ENCODE results near the gene MOCS3. TPM values are rescaled to one million over a fixed set of nuclear protein-coding genes. Genes with fewer than 3 reads are reported as not detected.

Gene MOCS3
- total RNA-seq, 1 experiment from 2014 or later, result 13.4 TPM

DNA sequence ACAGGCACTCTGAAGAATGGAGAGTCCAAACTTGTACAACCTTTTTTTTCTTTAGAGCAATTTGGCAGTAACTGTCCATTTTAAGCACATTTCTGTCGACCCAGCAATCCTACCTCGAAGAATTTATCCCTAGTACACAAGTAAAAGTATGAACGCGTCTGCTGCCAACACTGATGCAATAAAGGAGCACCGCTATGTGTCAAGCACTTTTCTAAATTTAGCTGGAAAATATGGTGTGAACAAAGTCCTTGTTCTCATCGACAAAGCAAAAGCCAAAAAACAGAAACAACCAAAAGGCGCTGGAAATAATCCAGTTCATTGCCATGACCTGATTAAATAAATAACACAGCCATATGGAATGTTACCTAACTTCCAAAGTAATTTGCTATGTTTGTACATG, 1.3 kb upstream of the MOCS3 start:
- no peaks in the 10 kb centered on the region for H3K9me3 ChIP-seq (ENCODE audit: low read length)
- peaks cover 38% of the 10 kb centered on the region for H3K36me3 ChIP-seq (ENCODE audit: low read depth, low read length)
- ChIA-PET CTCF (interaction anchor here (0.9 to 1.8 kb wide), 3 partner anchors 24 to 163 kb away, joined by 4 to 8 read pairs (median 7); partner anchors contain the start of genes ADNP and BCAS4), POLR2A (ENCODE audit: unreplicated experiment) (interaction anchor here (1.0 kb wide), 1 partner anchor 163 kb away, joined by 3 read pairs; the partner anchor contains the start of gene BCAS4)
- TF ChIP-seq EZH2 (IDR thresholded peaks at IDR 0.05; ENCODE audit: low read length, unreplicated experiment) (no peak), EZH2phosphoT487 (IDR thresholded peaks at IDR 0.05; ENCODE audit: borderline replicate concordance, low read length) (no peak)
- TF ChIP-seq, protein P1, sequence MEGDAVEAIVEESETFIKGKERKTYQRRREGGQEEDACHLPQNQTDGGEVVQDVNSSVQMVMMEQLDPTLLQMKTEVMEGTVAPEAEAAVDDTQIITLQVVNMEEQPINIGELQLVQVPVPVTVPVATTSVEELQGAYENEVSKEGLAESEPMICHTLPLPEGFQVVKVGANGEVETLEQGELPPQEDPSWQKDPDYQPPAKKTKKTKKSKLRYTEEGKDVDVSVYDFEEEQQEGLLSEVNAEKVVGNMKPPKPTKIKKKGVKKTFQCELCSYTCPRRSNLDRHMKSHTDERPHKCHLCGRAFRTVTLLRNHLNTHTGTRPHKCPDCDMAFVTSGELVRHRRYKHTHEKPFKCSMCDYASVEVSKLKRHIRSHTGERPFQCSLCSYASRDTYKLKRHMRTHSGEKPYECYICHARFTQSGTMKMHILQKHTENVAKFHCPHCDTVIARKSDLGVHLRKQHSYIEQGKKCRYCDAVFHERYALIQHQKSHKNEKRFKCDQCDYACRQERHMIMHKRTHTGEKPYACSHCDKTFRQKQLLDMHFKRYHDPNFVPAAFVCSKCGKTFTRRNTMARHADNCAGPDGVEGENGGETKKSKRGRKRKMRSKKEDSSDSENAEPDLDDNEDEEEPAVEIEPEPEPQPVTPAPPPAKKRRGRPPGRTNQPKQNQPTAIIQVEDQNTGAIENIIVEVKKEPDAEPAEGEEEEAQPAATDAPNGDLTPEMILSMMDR (conservative IDR thresholded peaks at IDR 0.05; ENCODE audit: low read depth, low read length), result no peak
- no peak overlapping the region for H3K27ac ChIP-seq (ENCODE audit: low read length)
- H2AFZ ChIP-seq (ENCODE audit: low read length), result no peak overlapping the region
- H3K9ac ChIP-seq (ENCODE audit: low read length), result peak overlapping the region; percentile 87
- H3K4me1 ChIP-seq (ENCODE audit: insufficient read depth, low read length), result peaks cover 39% of the 10 kb centered on the region
- peaks cover 97% of the 10 kb centered on the region for H3K79me2 ChIP-seq (ENCODE audit: low read length)
- H4K20me1 ChIP-seq (ENCODE audit: low read length), result peaks cover 56% of the 10 kb centered on the region
- peak overlapping the region; percentile 95 for H3K4me2 ChIP-seq (ENCODE audit: low read length)
- intact Hi-C loops (cut with micrococcal nuclease), result no loop called here
- H3K9me2 ChIP-seq (replicated peaks; ENCODE audit: low read length), result no peaks in the 10 kb centered on the region
- DNase-seq, result peak; percentile 31
- H3K4me3 ChIP-seq (ENCODE audit: low read length), result peak overlapping the region; percentile 92
- H3K27me3 ChIP-seq (ENCODE audit: low read length), result no peaks in the 10 kb centered on the region
- BruUV-seq (replicated peaks), result no TSS peak
- no peak for ATAC-seq
- H3F3A ChIP-seq (ENCODE audit: low read length, unreplicated experiment), result no peaks in the 10 kb centered on the region

- ChIA-PET POLR2A (ENCODE audit: unreplicated experiment) (interaction anchor here (0.6 to 1.4 kb wide), 7 partner anchors 18 to 396 kb away, joined by 3 to 5 read pairs (median 3); partner anchors contain the start of genes ADNP and BCAS4), CTCF (interaction anchor here (0.5 to 1.8 kb wide), 4 partner anchors 24 to 333 kb away, joined by 3 to 8 read pairs (median 6); partner anchors contain the start of genes ADNP and BCAS4)
- TF ChIP-seq, protein P1 (conservative IDR thresholded peaks at IDR 0.05; ENCODE audit: low read depth, low read length), result no peak
- TF ChIP-seq EZH2 (IDR thresholded peaks at IDR 0.05; ENCODE audit: low read length, unreplicated experiment), result no peak
- no peak for TF ChIP-seq EZH2phosphoT487 (IDR thresholded peaks at IDR 0.05; ENCODE audit: borderline replicate concordance, low read length)
- Histone ChIP-seq H3K36me3 (ENCODE audit: low read depth, low read length) (peaks cover 35% of the 10 kb centered on the region), H4K20me1 (ENCODE audit: low read length) (peaks cover 56% of the 10 kb centered on the region), H2AFZ (ENCODE audit: low read length) (peak within 1 kb of the TSS; percentile 77), H3F3A (ENCODE audit: low read length, unreplicated experiment) (no peaks in the 10 kb centered on the region), H3K27me3 (ENCODE audit: low read length) (no peaks in the 10 kb centered on the region), H3K9ac (ENCODE audit: low read length) (peak within 1 kb of the TSS; percentile 87), H3K9me2 (replicated peaks; ENCODE audit: low read length) (no peaks in the 10 kb centered on the region), H3K4me1 (ENCODE audit: insufficient read depth, low read length) (peaks cover 39% of the 10 kb centered on the region), H3K27ac (ENCODE audit: low read length) (peak within 1 kb of the TSS; percentile 80), H3K4me2 (ENCODE audit: low read length) (peak within 1 kb of the TSS; percentile 95), H3K79me2 (ENCODE audit: low read length) (peaks cover 91% of the 10 kb centered on the region), H3K9me3 (ENCODE audit: low read length) (no peaks in the 10 kb centered on the region), H3K4me3 (ENCODE audit: low read length) (peak within 1 kb of the TSS; percentile 92)
- peak; percentile 98 for DNase-seq
- intact Hi-C loops (cut with micrococcal nuclease), result loop anchor here (1.0 kb wide), 1 partner anchor 22 kb away; no protein-coding TSS in a partner anchor
- ATAC-seq, result peak; percentile 77
- BruUV-seq (replicated peaks), result TSS peak; percentile 55
Measured at GRCh38 chr20:50957798-50958614, 612 bp upstream of the MOCS3 start, which contains the start of gene DPM1. TSS of gene DPM1 (minus strand) at chr20:50958532. CDS start at chr20:50958523, 9 bp downstream.
